HepG2 (cell line): ENCODE measurements around the gene TMEM143. TPM values are rescaled to one million over a fixed set of nuclear protein-coding genes. Genes with fewer than 3 reads are reported as not detected.

ENCODE experiments used
- AGO2 ChIP-seq: fragments of 200-400 bp; formaldehyde crosslinking; optimal IDR thresholded peaks from 2 replicates; pipeline ENCODE3; 2017; ENCODE audit warnings: mild to moderate bottlenecking, low read depth, low read length, moderate library complexity
- ATF4 ChIP-seq, 2 experiments: fragments of 450-650 bp in 1 of 2; sonication (generic) in 1 of 2; formaldehyde crosslinking; IDR thresholded peaks; 2 replicates each; pipeline versions ENCODE4 v1.5.0 to v1.8.0; 2020 to 2022; ENCODE audit warnings: mild to moderate bottlenecking in 1 of 2, missing genetic modification reagents in 1 of 2
- CREB1 ChIP-seq, 2 experiments: fragments of 450-650 bp in 1 of 2; IDR thresholded peaks; 2 replicates each; pipeline ENCODE4 v1.6.1; 2016 to 2017; ENCODE audit warnings: control low read depth in 1 of 2, mild to moderate bottlenecking in 1 of 2, missing compliant biosample characterization in 1 of 2, missing genetic modification characterization in 1 of 2
- HNF1B ChIP-seq: sonication (generic); formaldehyde crosslinking; IDR thresholded peaks from 2 replicates; pipeline ENCODE4 v1.5.1; 2020; ENCODE audit warnings: mild to moderate bottlenecking, moderate library complexity, missing genetic modification reagents
- HOMEZ ChIP-seq: IDR thresholded peaks from 2 replicates; pipeline ENCODE4 v1.6.1; 2016; ENCODE audit warnings: low read depth
- JUND ChIP-seq: sonication (generic); formaldehyde crosslinking; IDR thresholded peaks from 2 replicates; pipeline ENCODE4 v1.8.0; 2022; ENCODE audit warnings: mild to moderate bottlenecking, missing genetic modification reagents
- RORA ChIP-seq: sonication (generic); formaldehyde crosslinking; IDR thresholded peaks from 2 replicates; pipeline ENCODE4 v1.5.0; 2020; ENCODE audit warnings: mild to moderate bottlenecking, missing genetic modification reagents, moderate library complexity
- SP5 ChIP-seq: IDR thresholded peaks from 2 replicates; pipeline ENCODE4 v1.6.1; 2016; ENCODE audit warnings: low read depth, borderline replicate concordance
- ZBTB1 ChIP-seq: sonication (generic); formaldehyde crosslinking; IDR thresholded peaks from 2 replicates; pipeline ENCODE4 v1.4.0; 2020; ENCODE audit warnings: missing genetic modification reagents, borderline replicate concordance
- ZBTB7A ChIP-seq: sonication (generic); formaldehyde crosslinking; IDR thresholded peaks from 2 replicates; pipeline ENCODE4 v1.8.0; 2022; ENCODE audit warnings: mild to moderate bottlenecking, missing genetic modification reagents
- ZFY ChIP-seq: sonication (generic); formaldehyde crosslinking; IDR thresholded peaks from 2 replicates; pipeline ENCODE4 v1.4.0; 2020; ENCODE audit warnings: missing genetic modification reagents
- ZMYM4 ChIP-seq: sonication (generic); formaldehyde crosslinking; IDR thresholded peaks from 2 replicates; pipeline ENCODE4 v1.8.1; 2023; ENCODE audit warnings: mild to moderate bottlenecking, missing genetic modification reagents
- ZNF280D ChIP-seq: sonication (generic); formaldehyde crosslinking; IDR thresholded peaks from 2 replicates; pipeline ENCODE4 v1.5.1; 2020; ENCODE audit warnings: mild to moderate bottlenecking, missing genetic modification reagents
- ZNF550 ChIP-seq: sonication (generic); formaldehyde crosslinking; IDR thresholded peaks from 2 replicates; pipeline ENCODE4 v1.4.0; 2020; ENCODE audit warnings: mild to moderate bottlenecking, missing genetic modification reagents, borderline replicate concordance
- ZNF563 ChIP-seq: sonication (generic); formaldehyde crosslinking; IDR thresholded peaks from 2 replicates; pipeline ENCODE4 v1.8.0; 2022; ENCODE audit warnings: mild to moderate bottlenecking, moderate library complexity, missing genetic modification reagents
- ZNF687 ChIP-seq: sonication (generic); formaldehyde crosslinking; IDR thresholded peaks from 2 replicates; pipeline ENCODE4 v1.5.1; 2020; ENCODE audit warnings: mild to moderate bottlenecking, missing genetic modification reagents, moderate library complexity
- polyA plus RNA-seq, 8 experiments: library from polyadenylated mRNA; depleted of rRNA in 3 of 8; stranded (reverse) in 7 of 8; unstranded in 1 of 8; fragments of >200 nt; fragmentation: Illumina TruSeq in 4 of 8; extraction: Trizol in 4 of 8; gene quantifications; 2 replicates each; pipeline versions ENCODE4 v1.2.1 to v1.2.3, GENCODE V29; 2011 to 2016; ENCODE audit warnings: low read depth in 4 of 8, missing spikeins in 1 of 8, mixed read lengths in 1 of 8; ENCODE audit not compliant: insufficient read depth in 1 of 8
- total RNA-seq, 5 experiments: library from RNA; depleted of rRNA; stranded (reverse); fragments of >200 nt; fragmentation: Illumina TruSeq; extraction: Trizol; gene quantifications; 2 replicates each; pipeline ENCODE4 v1.2.3, GENCODE V29; 2016; ENCODE audit warnings: low read depth in 1 of 5

The TMEM143 gene
- total and polyA plus RNA-seq, 2 of the 13 experiments (the other 11 are each of a cell fraction or from before 2014, with no cell fraction given): 7.7 to 11.3 TPM

GRCh38 chr19:48363810-48364597 is at the start of gene TMEM143, which contains the start of gene SYNGR4 (continued):
- TF ChIP-seq ZNF280D (CRISPR knock-in tag) (no peak), JUND (CRISPR knock-in tag) (0 out of 2 replicates have a peak, but pooled peaks have one; percentile 23), HNF1B (CRISPR knock-in tag) (0 out of 2 replicates have a peak, but pooled peaks have one; percentile 9), CREB1 (IDR thresholded peaks at IDR 0.05) (peak; percentile 68), CREB1 (CRISPR knock-in tag; IDR thresholded peaks at IDR 0.05) (peak; percentile 57), SP5 (peak; percentile 81; the same call in 1 of the 2 replicates), ZNF563 (CRISPR knock-in tag) (peak; percentile 93), ZMYM4 (CRISPR knock-in tag) (0 out of 2 replicates have a peak, but pooled peaks have one; percentile 32), ATF4 (CRISPR knock-in tag; IDR thresholded peaks at IDR 0.05) (0 out of 4 replicates have a peak, but pooled peaks of 1 of the 2 experiments have one; percentile 11), AGO2 (peak; percentile 28), ZBTB7A (CRISPR knock-in tag) (0 out of 2 replicates have a peak, but pooled peaks have one; percentile 33), ZNF687 (CRISPR knock-in tag) (peak; percentile 89), RORA (CRISPR knock-in tag) (no peak), ZBTB1 (CRISPR knock-in tag) (no peak), HOMEZ (0 out of 2 replicates have a peak, but pooled peaks have one; percentile 6), ZNF550 (CRISPR knock-in tag) (no peak), ZFY (no peak)
